Keratinocyte (primary cell): ENCODE results near the gene EHD3.

ENCODE experiments used
- CTCF ChIP-seq, 3 experiments: IDR thresholded peaks in 1 of 3; conservative IDR thresholded peaks in 1 of 3; optimal IDR thresholded peaks in 1 of 3; 2 replicates in 2 of 3; 3 replicates in 1 of 3; pipeline versions ENCODE3 to v1.5.1; 2011; ENCODE audit warnings: low read length in 3 of 3, mild to moderate bottlenecking in 3 of 3, moderate library complexity in 2 of 3, control low read depth in 1 of 3, inconsistent platforms in 1 of 3; ENCODE audit not compliant: insufficient read depth in 2 of 3; ENCODE audit errors: extremely low read depth in 1 of 3
- EZH2 ChIP-seq: IDR thresholded peaks from one replicate; pipeline ENCODE4 v1.6.1; 2012; ENCODE audit warnings: inconsistent platforms, mild to moderate bottlenecking, low read length, moderate library complexity

DNA sequence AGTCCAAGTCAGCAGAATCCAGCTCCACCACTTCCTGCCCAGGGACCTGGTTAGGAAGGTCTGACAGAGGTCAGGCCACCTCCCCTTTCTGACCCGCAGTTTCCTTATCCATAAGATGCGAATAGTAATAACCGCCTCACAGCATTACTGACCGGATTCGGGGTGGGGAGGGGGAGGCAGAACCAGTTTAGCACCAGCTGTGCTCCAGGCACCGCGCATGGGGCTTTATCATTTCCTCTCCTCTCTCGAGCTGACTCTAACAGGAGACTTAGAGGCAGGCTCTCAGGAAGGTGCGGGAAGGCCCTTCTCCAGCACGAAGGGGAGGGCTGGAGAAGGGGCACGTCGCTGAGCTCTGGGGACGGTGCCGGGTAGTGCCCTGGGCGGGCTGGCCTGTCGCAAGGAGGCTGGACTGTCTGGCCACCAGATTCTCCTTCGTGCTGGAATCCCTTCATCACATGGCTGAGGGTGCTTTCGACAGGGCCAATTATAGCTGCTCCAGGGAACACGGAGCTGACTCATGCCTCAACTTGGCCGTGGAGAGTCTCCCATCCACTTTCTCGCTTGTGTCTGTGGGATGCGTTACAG, 5.7 kb downstream of the EHD3 start:
- TF ChIP-seq CTCF (optimal IDR thresholded peaks at IDR 0.05 in 1 of 3, IDR thresholded peaks at IDR 0.05 in 1 of 3, conservative IDR thresholded peaks at IDR 0.05 in 1 of 3; ENCODE audit: extremely low read depth in 1 of 3, insufficient read depth in 2 of 3, low read length in 3 of 3): no peak
- TF ChIP-seq EZH2: no peak
